ENCODE measurements around the gene FOXF2. TPM values are rescaled to one million over a fixed set of nuclear protein-coding genes. Genes with fewer than 3 reads are reported as not detected.

Gene FOXF2
- total and polyA plus RNA-seq, 10 of the 15 experiments (the other 5 are each of a cell fraction or from before 2014, with no cell fraction given): not detected

GRCh38 chr6:1379788-1380147, 9.6 kb upstream of the FOXF2 start (continued):
- TF ChIP-seq ZNF592 (IDR thresholded peaks at IDR 0.05) (no peak), RFX5 (IDR thresholded peaks at IDR 0.05; ENCODE audit: low read depth, low read length) (no peak), YBX1 (IDR thresholded peaks at IDR 0.05) (no peak), POLR2A (IDR thresholded peaks at IDR 0.05; ENCODE audit: low read depth, low read length) (no peak), STAT1 (conservative IDR thresholded peaks at IDR 0.05) (no peak), MYC (IDR thresholded peaks at IDR 0.05; ENCODE audit: insufficient read depth, insufficient read length, insufficient replicate concordance, low read length, severe bottlenecking) (no peak), SRF (IDR thresholded peaks at IDR 0.05; ENCODE audit: low read depth in 2 of 2, low read length in 2 of 2) (no peak), MXI1 (IDR thresholded peaks at IDR 0.05; ENCODE audit: low read depth, low read length) (no peak), POU2F2 (IDR thresholded peaks at IDR 0.05; ENCODE audit: borderline replicate concordance, low read depth, low read length) (no peak), ELK1 (IDR thresholded peaks at IDR 0.05; ENCODE audit: low read depth, low read length) (no peak), ZSCAN29 (IDR thresholded peaks at IDR 0.05) (no peak)
